Inferior parietal cortex (tissue), 1 donor: ENCODE data around the gene ZSCAN2.

Source experiments
- DNase-seq: peaks from one replicate; pipeline ENCODE4 v3.0.0-alpha.2; 2016; ENCODE audit errors: extremely low spot score

The ZSCAN2 gene

DNA sequence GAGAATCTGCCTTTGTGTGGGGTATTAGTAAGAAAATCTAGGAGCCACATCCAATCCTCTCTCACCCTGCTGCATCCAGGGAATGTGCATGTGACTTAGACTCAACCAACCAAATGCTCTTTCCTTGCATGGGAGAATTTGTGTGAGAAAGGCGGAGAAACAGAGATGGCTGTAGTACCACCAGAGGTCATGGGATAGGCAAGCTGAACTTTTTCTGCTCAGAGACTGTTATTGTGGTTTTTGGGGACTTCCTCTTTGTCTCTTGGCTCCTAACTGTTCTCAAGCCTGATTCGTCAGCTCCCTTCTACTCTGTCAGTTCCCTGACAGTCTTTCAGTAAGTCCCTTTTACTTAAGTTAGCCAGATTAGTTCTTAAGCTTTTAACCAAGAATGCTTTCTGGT is 2.6 kb upstream of the ZSCAN2 start:
- peak; percentile 42 for DNase-seq

- DNase-seq, result peak; percentile 47
Observed at GRCh38 chr15:84598993-84599392, 1.8 kb upstream of the ZSCAN2 start.

DNA sequence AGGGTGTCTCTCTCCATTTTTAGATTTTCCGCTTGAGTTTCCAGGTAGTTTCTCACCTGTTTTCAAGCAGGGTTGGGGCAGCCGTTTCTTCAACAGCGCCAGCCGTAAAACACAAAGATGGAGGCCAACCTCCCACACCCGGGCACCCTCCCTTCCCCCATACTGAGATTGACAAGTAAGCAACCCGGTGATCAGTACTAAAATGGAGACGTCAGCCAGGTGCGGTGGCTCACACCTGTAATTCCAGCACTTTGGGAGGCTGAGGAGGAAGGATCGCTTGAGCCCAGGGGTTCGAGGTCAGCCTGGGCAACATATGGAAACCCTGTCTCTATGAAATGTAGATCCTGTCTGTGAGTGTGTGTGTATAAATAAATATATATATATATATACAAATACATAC is 903 bp upstream of the ZSCAN2 start:
- DNase-seq, result no peak

DNA sequence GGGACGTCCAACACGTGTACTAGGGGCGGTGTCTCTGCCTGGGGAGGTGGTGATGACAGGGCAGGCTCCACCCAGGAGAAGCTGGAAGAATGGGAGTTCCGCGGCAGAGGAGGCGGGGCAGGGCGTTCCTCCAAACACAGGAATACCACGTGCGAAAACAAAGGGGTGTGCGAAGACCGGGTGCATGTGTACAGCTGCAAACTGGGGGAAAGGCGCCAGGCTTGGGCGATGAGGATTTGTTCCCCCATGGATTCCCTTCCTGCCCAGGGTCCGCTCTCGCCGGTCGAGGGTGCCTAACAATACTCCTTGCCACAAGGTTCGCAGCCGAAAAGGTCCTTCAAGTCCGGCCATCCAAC is 500 bp upstream of the ZSCAN2 start:
- peak; percentile 43 for DNase-seq

DNA sequence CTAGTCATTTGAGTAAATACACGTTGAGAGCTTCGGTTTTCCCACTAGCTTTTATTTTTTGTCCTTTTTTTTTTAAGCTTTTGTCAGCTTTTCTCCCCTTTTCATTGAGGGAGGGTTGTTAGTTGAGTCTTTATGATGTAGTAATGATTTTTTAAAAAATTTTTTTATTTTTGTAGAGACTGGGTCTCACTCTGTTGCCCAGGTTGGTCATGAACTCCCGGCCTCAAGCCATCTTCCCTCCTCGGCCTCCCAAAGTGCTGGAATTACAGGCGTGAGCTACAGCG is 688 bp downstream of the ZSCAN2 start:
- DNase-seq, result no peak

- no peak for DNase-seq
Observed at GRCh38 chr15:84603630-84604379, 3.0 kb downstream of the ZSCAN2 start.

- DNase-seq, result no peak
Observed at GRCh38 chr15:84604826-84605553, 4.2 kb downstream of the ZSCAN2 start.

- DNase-seq, result no peak
Observed at GRCh38 chr15:84605554-84605882, 4.7 kb downstream of the ZSCAN2 start.

DNA sequence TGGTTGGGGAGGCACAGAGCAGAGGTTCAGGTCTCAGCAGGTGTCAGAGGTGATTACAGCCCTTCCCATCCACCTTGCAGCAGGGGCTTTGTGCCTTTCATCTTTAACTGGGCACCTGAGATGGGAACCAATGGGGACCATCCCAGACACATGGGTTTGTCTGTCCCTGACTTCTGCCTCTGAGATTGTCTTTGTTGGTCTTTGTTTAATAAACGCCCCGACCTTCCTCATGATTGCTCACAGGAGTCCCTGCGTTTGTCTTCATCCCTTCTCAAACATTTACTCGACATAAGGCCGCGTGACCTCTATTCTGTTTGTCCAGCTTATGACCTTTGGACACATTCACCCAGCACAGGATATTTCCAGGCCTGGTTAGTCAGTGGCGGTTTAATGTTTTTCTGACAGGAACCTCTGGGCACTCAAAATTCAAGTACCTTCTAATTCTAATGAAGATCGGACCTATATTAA is 5.9 kb downstream of the ZSCAN2 start:
- DNase-seq, result no peak

DNA sequence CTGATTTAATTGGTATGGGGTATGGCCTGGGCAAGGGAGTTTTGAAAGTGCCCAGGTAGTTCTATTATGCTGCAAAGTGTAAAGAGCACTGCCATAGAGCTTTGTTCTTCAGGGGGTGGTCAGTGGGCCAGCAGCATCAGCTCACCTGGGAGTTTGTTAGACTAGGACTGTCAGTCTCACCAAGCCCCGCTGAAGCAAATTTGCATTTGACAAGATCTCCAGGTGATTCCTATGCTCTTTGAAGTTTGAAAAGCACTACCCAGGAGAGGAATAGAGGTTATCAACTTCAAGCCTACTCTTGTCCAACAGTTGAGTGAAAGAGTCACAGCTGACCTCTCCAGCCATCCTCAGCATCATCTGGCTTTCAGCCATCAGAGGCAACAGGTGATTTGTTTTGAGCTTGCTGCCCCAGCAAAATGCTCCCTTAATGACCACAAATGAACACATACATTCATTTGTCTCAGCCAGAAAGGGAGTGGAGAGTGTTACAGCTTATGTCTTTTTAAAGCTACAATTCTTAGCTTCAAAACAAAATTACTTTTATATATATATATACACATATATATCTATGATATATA is 8.0 kb downstream of the ZSCAN2 start:
- no peak for DNase-seq

DNA sequence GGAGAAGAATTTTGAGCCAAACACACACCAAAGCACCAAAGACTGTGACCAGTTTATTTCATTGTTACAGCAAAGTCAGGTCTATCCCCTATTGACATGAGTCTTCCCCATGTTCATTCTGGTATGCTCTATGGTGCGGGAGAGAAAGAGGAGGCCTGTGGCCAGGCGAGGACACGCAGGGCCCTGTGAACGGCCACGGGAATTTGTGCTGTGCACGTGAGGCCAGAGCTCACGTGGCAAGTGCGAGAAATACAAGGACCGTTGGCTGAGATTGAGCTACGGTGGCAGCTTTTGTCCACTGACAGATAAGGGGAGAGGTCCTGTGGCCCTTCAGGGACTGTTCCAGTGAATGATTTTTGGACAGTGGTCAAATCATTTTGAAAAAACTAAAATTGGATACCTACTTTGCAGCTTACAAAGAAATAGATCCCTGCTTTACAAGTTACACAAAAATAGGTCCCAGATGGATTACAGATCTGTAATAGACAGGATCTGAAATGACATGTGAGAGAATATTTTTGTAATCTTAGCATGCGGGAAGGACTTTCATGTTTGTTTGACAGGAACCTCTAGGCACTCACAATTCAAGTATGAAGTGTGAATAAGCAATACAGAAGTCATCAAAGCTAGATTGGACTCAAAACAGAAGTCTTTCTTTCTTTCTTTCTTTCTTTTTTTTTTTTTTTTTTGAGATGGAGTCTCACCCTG is 9.2 kb downstream of the ZSCAN2 start:
- no peak for DNase-seq

GRCh38 chr15:84611631-84612030 is 10.8 kb downstream of the ZSCAN2 start:
- DNase-seq, result no peak

DNA sequence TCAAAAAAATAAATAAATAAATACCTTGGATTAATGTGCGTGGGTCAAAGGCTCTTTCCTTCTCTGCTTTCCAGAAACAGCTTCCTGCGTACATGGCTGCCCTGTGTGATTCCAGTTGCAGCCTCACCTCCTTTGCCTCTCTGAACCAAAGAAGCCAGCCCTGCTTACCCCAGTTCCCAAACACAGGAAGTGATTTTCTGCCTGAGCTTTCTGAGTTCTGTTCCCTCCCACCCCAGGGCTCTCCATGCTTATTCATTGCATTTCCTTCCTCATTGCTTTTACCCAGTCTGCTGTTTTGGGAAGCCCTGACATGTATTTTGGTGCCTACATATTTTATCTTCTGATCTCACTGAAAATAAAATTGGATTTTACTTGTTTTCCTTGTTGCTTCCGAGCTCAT is 15.4 kb downstream of the ZSCAN2 start:
- no peak for DNase-seq

DNA sequence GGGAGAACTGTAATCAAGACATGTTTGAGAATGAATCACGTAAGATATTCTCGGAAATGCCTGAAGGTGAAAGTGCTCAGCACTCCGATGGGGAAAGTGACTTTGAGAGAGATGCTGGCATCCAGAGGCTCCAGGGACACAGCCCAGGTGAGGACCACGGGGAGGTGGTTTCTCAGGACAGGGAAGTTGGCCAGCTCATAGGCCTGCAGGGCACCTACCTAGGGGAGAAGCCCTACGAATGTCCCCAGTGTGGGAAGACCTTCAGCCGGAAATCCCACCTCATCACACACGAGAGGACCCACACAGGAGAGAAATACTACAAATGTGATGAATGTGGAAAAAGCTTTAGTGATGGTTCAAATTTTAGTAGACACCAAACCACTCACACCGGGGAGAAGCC is 19.8 kb downstream of the ZSCAN2 start:
- DNase-seq, result no peak

DNA sequence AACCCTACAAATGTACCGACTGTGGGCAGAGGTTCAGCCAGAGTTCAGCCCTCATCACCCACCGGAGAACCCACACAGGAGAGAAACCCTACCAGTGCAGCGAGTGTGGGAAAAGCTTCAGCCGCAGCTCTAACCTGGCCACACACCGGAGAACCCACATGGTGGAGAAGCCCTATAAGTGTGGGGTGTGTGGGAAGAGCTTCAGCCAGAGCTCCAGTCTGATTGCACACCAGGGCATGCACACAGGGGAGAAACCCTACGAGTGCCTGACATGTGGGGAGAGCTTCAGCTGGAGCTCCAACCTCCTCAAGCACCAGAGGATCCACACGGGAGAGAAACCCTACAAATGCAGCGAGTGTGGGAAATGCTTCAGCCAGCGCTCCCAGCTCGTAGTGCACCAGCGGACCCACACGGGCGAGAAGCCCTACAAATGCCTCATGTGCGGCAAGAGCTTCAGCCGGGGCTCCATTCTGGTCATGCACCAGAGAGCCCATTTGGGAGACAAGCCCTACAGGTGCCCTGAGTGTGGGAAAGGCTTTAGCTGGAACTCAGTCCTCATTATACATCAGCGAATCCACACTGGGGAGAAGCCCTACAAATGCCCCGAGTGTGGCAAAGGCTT is 20.7 kb downstream of the ZSCAN2 start:
- DNase-seq, result no peak

DNA sequence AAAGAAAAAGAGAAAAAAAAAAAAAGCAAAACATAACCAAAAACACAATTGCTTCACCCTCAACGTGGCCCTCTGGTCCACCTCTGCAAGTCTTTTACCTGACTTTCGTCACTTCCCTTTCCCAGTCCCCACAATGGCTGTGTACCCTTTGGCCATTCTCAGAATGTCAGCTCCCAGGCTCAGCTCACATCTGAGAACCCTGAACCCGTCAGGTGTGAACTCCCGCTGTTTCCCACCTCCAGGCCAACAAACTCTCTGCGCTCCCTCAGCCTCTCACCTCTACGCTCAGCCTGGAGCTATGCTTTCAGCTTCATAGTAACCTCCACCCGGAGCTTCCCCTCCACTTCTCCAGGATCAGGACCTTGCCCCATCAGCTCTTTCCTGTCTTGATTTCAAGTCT is 23.6 kb downstream of the ZSCAN2 start:
- no peak for DNase-seq

DNA sequence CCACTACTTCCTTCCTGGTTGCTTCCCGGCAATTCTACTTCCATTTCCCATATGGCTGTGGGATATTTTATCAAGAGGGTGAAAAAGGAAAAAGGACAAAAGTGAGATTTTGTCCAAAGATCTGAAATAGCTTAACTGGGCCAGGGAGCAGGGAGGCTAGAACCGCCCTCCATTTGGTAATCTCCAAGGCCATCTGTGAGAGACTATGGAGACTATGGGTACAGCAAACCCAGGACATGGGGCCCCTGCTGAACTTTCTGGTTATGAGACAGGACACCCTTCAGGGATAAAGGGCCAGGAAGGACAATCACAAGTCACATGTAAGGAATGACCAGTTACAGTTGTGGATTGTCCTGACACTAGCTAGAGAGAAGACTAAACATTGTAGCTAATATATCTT is 24.3 kb downstream of the ZSCAN2 start:
- DNase-seq, result no peak

DNA sequence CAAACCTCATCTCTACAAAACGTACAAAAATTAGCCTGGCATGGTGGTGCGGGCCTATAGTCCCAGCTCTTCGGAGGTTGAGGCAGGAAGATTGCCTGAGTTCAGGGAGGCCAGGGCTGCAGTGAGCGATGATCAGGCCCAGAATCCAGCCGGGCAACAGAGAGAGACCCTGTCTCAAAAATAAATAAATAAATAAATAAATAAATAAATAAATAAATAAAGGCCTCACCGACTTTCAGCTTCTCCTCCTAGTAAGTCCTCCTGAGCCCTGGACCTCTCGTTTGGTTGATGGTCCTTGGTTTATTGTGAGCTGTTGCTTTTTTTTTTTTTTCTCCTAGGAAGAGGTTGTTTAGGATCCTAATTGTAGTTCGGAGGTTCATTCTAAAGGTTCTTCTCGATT is 28.2 kb downstream of the ZSCAN2 start:
- DNase-seq, result no peak

GRCh38 chr15:84631706-84632272 is 31.0 kb downstream of the ZSCAN2 start:
- no peak for DNase-seq

- DNase-seq, result peak; percentile 66
Observed at GRCh38 chr15:84633311-84634227, 32.8 kb downstream of the ZSCAN2 start.
